WTC11 (cell line): ENCODE results near the gene EME2. TPM values are rescaled to one million over a fixed set of nuclear protein-coding genes. Genes with fewer than 3 reads are reported as not detected.
A peak's percentile ranks its signal among the peaks of the same experiment; 100 is the strongest.

Experiments used
- ATAC-seq: fragments of 200-7000 bp; cut with Tn5 transposase; 2 replicates; pipeline ENCODE4 v1.10.0; 2021; ENCODE audit warnings: mild to moderate bottlenecking, moderate library complexity
- CTCF ChIA-PET: fragments of 300-600 bp; sonication (Branson Sonifier 250); formaldehyde crosslinking; loops from one replicate; lab custom pipeline; 2021; ENCODE audit warnings: antibody characterized with exemption; lab: Charles Lee
- POLR2A ChIA-PET: fragments of 350-600 bp; sonication (Branson Sonifier 250); formaldehyde crosslinking; loops from one replicate; lab custom pipeline; 2021; ENCODE audit warnings: antibody characterized with exemption; lab: Charles Lee
- DNase-seq: peaks from one replicate; pipeline ENCODE4 v3.0.0; 2021; ENCODE audit warnings: low spot score
- H3K27ac Mint-ChIP-seq: 2 replicates; pipeline ENCODE4 v1.8.0; 2021; ENCODE audit warnings: mixed read lengths
- H3K27me3 Mint-ChIP-seq: 2 replicates; pipeline ENCODE4 v1.8.0; 2021; ENCODE audit warnings: low read depth, mild to moderate bottlenecking, moderate library complexity, mixed read lengths
- H3K36me3 Mint-ChIP-seq: 2 replicates; pipeline ENCODE4 v1.8.0; 2021; ENCODE audit warnings: mixed read lengths
- H3K4me1 Mint-ChIP-seq: 2 replicates; pipeline ENCODE4 v1.8.0; 2022; ENCODE audit warnings: mixed read lengths
- H3K4me3 Mint-ChIP-seq: 2 replicates; pipeline ENCODE4 v1.8.0; 2021; ENCODE audit warnings: mild to moderate bottlenecking, moderate library complexity, mixed read lengths
- H3K9me3 Mint-ChIP-seq: 2 replicates; pipeline ENCODE4 v1.8.0; 2021; ENCODE audit warnings: mixed read lengths
- CREM ChIP-seq: sonication (generic); formaldehyde crosslinking; IDR thresholded peaks from 2 replicates; pipeline ENCODE4 v1.8.1; 2022; ENCODE audit warnings: mild to moderate bottlenecking, missing genetic modification reagents, moderate library complexity
- EMX1 ChIP-seq: fragments of 250-450 bp; sonication (Bioruptor Pico); IDR thresholded peaks from 2 replicates; pipeline ENCODE4 v1.8.0; 2021; ENCODE audit warnings: mild to moderate bottlenecking
- ESRRA ChIP-seq: sonication (generic); formaldehyde crosslinking; IDR thresholded peaks from 2 replicates; pipeline ENCODE4 v1.8.1; 2022; ENCODE audit warnings: mild to moderate bottlenecking, missing genetic modification reagents, borderline replicate concordance
- ETV6 ChIP-seq: sonication (generic); formaldehyde crosslinking; IDR thresholded peaks from 2 replicates; pipeline ENCODE4 v1.8.1; 2022; ENCODE audit warnings: mild to moderate bottlenecking, missing genetic modification reagents
- IRF2 ChIP-seq: sonication (generic); formaldehyde crosslinking; IDR thresholded peaks from 2 replicates; pipeline ENCODE4 v1.8.0; 2022; ENCODE audit warnings: low read depth, missing genetic modification reagents, borderline replicate concordance
- JAZF1 ChIP-seq: fragments of 250-450 bp; sonication (Bioruptor Pico); IDR thresholded peaks from 2 replicates; pipeline ENCODE4 v1.9.0; 2021; ENCODE audit warnings: moderate library complexity, mild to moderate bottlenecking, inconsistent platforms
- MXD4 ChIP-seq: fragments of 250-450 bp; sonication (Bioruptor Pico); IDR thresholded peaks from 2 replicates; pipeline ENCODE4 v1.8.0; 2021; ENCODE audit warnings: mild to moderate bottlenecking, moderate library complexity, borderline replicate concordance
- NFYB ChIP-seq: sonication (generic); formaldehyde crosslinking; conservative IDR thresholded peaks from 2 replicates; pipeline ENCODE4 v1.8.0; 2022; ENCODE audit warnings: low read depth, missing genetic modification reagents
- NR1H2 ChIP-seq: sonication (generic); formaldehyde crosslinking; IDR thresholded peaks from 2 replicates; pipeline ENCODE4 v1.9.0; 2021; ENCODE audit warnings: mild to moderate bottlenecking, moderate library complexity, missing genetic modification reagents
- PRRX2 ChIP-seq: fragments of 250-450 bp; sonication (Bioruptor Pico); IDR thresholded peaks from 2 replicates; pipeline ENCODE4 v1.8.0; 2021; ENCODE audit warnings: mild to moderate bottlenecking
- RORB ChIP-seq: fragments of 250-450 bp; sonication (Bioruptor Pico); IDR thresholded peaks from 2 replicates; pipeline ENCODE4 v1.9.0; 2021; ENCODE audit warnings: mild to moderate bottlenecking
- ZNF232 ChIP-seq: sonication (generic); formaldehyde crosslinking; IDR thresholded peaks from 2 replicates; pipeline ENCODE4 v1.8.0; 2022; ENCODE audit warnings: mild to moderate bottlenecking, missing genetic modification reagents
- ZNF396 ChIP-seq: fragments of 250-450 bp; sonication (Bioruptor Pico); IDR thresholded peaks from 2 replicates; pipeline ENCODE4 v1.8.0; 2021; ENCODE audit warnings: mild to moderate bottlenecking, moderate library complexity, borderline replicate concordance
- total RNA-seq: library from RNA; stranded (reverse); gene quantifications from 3 replicates; pipeline ENCODE4 v1.2.3, GENCODE V29; 2021
- TF ChIP-seq, protein P1 (sequence below): sonication (generic); formaldehyde crosslinking; IDR thresholded peaks from 2 replicates; pipeline ENCODE4 v1.8.0; 2023; ENCODE audit warnings: missing genetic modification reagents, mild to moderate bottlenecking, borderline replicate concordance
- TF ChIP-seq, protein P2 (sequence below): fragments of 250-450 bp; sonication (Bioruptor Pico); IDR thresholded peaks from 2 replicates; pipeline ENCODE4 v1.9.0; 2021; ENCODE audit warnings: mild to moderate bottlenecking
- TF ChIP-seq, protein P3 (sequence below): sonication (generic); formaldehyde crosslinking; conservative IDR thresholded peaks from 2 replicates; pipeline ENCODE4 v1.8.1; 2022; ENCODE audit warnings: mild to moderate bottlenecking, missing genetic modification reagents
- TF ChIP-seq, protein P4 (sequence below): fragments of 250-450 bp; sonication (Bioruptor Pico); IDR thresholded peaks from 2 replicates; pipeline ENCODE4 v1.9.0; 2021; ENCODE audit warnings: mild to moderate bottlenecking
- TF ChIP-seq, protein P5 (sequence below): fragments of 250-450 bp; sonication (Bioruptor Pico); IDR thresholded peaks from 2 replicates; pipeline ENCODE4 v1.9.0; 2021; ENCODE audit warnings: mild to moderate bottlenecking, borderline replicate concordance
- TF ChIP-seq, protein P6 (sequence below): sonication (generic); formaldehyde crosslinking; IDR thresholded peaks from 2 replicates; pipeline ENCODE4 v1.8.1; 2023; ENCODE audit warnings: mild to moderate bottlenecking, missing genetic modification reagents

Gene EME2
- total RNA-seq, 1 experiment from 2014 or later, result 23.2 TPM

DNA sequence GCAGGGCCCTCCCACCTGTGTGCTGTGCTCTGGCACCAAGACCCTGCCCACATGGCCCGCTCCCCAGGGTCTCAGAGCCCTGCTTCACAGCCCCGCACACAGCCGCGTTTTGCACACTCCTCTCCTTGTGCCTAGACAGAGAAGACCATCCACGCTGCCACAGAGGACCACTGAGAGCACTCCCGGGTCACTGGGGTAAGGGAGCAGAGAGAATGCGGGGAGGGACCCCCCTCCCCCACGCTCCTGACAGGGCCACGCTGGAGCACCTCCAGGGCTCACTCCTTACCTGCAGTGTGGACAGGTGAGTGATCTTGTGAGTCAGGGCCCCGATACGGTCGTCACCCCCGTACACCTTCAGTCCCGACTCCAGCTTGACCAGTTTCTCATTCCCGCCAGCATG, 47.0 kb downstream of the EME2 start:
- peak overlapping the region; percentile 65; the same call in 1 of the 2 replicates for H3K27ac Mint-ChIP-seq
- POLR2A ChIA-PET, result no interaction called here

DNA sequence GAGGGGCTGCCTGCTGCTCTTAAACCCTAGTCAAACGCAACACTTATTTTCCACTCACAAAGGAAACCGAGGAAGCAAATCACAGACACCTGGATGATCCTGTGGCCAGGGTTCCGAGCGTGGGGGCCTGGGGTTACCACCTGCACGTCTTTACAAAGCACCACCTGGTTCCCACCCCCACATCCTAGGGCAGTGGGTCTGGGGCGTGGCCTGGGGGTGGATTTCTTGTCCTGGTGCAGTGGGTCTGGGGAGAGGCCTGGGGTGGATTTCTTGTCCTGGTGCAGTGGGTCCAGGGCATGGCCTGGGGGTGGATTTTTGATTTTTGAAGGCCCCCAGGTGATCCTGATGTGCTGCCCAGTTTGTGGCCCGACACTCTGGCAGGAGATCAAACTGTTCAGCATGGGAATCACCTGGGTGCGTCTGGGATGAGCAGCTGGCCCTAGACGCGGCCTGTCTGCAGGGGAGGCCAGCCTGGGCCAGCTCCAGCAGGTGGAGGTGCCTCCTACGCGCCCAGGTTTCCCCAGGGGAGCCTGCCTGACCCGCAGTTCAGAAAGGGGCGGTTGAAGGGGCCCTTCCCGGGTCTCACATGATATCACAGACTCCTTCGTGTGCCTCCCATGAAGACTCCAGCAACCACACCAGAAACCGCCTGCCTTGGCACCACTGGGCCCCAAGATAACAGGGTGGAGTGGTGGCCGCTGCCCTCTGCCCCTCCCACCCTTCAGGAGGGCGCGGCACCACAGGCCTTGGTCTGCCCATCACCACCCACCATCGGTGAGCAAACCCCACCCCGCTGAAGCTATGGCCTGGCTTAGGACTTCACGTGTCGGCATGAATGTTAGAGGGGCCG, 47.7 kb downstream of the EME2 start:
- DNase-seq (no peak), ATAC-seq (no peak)
- ChIA-PET POLR2A (no interaction called here), CTCF (no interaction called here)
- no peaks in the 10 kb centered on the region for H3K9me3 Mint-ChIP-seq
- no peak overlapping the region for H3K4me3 Mint-ChIP-seq
- H3K4me1 Mint-ChIP-seq, result 0 out of 2 replicates have a peak, but pooled peaks cover 4% of the 10 kb centered on the region
- H3K27me3 Mint-ChIP-seq, result no peaks in the 10 kb centered on the region
- H3K36me3 Mint-ChIP-seq, result peaks cover 3% of the 10 kb centered on the region
- no peak overlapping the region for H3K27ac Mint-ChIP-seq
- TF ChIP-seq, protein P1, sequence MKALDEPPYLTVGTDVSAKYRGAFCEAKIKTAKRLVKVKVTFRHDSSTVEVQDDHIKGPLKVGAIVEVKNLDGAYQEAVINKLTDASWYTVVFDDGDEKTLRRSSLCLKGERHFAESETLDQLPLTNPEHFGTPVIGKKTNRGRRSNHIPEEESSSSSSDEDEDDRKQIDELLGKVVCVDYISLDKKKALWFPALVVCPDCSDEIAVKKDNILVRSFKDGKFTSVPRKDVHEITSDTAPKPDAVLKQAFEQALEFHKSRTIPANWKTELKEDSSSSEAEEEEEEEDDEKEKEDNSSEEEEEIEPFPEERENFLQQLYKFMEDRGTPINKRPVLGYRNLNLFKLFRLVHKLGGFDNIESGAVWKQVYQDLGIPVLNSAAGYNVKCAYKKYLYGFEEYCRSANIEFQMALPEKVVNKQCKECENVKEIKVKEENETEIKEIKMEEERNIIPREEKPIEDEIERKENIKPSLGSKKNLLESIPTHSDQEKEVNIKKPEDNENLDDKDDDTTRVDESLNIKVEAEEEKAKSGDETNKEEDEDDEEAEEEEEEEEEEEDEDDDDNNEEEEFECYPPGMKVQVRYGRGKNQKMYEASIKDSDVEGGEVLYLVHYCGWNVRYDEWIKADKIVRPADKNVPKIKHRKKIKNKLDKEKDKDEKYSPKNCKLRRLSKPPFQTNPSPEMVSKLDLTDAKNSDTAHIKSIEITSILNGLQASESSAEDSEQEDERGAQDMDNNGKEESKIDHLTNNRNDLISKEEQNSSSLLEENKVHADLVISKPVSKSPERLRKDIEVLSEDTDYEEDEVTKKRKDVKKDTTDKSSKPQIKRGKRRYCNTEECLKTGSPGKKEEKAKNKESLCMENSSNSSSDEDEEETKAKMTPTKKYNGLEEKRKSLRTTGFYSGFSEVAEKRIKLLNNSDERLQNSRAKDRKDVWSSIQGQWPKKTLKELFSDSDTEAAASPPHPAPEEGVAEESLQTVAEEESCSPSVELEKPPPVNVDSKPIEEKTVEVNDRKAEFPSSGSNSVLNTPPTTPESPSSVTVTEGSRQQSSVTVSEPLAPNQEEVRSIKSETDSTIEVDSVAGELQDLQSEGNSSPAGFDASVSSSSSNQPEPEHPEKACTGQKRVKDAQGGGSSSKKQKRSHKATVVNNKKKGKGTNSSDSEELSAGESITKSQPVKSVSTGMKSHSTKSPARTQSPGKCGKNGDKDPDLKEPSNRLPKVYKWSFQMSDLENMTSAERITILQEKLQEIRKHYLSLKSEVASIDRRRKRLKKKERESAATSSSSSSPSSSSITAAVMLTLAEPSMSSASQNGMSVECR (CRISPR knock-in tag), result no peak
- no peak for TF ChIP-seq JAZF1 (CRISPR knock-in tag)
- TF ChIP-seq RORB (CRISPR knock-in tag), result no peak
- no peak for TF ChIP-seq MXD4
- TF ChIP-seq, protein P2, sequence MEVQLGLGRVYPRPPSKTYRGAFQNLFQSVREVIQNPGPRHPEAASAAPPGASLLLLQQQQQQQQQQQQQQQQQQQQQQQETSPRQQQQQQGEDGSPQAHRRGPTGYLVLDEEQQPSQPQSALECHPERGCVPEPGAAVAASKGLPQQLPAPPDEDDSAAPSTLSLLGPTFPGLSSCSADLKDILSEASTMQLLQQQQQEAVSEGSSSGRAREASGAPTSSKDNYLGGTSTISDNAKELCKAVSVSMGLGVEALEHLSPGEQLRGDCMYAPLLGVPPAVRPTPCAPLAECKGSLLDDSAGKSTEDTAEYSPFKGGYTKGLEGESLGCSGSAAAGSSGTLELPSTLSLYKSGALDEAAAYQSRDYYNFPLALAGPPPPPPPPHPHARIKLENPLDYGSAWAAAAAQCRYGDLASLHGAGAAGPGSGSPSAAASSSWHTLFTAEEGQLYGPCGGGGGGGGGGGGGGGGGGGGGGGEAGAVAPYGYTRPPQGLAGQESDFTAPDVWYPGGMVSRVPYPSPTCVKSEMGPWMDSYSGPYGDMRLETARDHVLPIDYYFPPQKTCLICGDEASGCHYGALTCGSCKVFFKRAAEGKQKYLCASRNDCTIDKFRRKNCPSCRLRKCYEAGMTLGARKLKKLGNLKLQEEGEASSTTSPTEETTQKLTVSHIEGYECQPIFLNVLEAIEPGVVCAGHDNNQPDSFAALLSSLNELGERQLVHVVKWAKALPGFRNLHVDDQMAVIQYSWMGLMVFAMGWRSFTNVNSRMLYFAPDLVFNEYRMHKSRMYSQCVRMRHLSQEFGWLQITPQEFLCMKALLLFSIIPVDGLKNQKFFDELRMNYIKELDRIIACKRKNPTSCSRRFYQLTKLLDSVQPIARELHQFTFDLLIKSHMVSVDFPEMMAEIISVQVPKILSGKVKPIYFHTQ, result no peak
- no peak for TF ChIP-seq ESRRA (CRISPR knock-in tag)
- no peak for TF ChIP-seq ZNF232 (CRISPR knock-in tag)
- TF ChIP-seq IRF2 (CRISPR knock-in tag), result no peak
- TF ChIP-seq, protein P3, sequence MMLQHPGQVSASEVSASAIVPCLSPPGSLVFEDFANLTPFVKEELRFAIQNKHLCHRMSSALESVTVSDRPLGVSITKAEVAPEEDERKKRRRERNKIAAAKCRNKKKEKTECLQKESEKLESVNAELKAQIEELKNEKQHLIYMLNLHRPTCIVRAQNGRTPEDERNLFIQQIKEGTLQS, result no peak
- TF ChIP-seq CREM, result no peak
- no peak for TF ChIP-seq PRRX2 (CRISPR knock-in tag)
- TF ChIP-seq NFYB (CRISPR knock-in tag), result no peak
- no peak for TF ChIP-seq ETV6 (CRISPR knock-in tag)

More for the DNA sequence above, 47.0 kb downstream of the EME2 start:
- ATAC-seq, result no peak
- TF ChIP-seq EMX1 (no peak), ZNF396 (no peak), JAZF1 (CRISPR knock-in tag) (no peak), NR1H2 (no peak)
- TF ChIP-seq, protein P4, sequence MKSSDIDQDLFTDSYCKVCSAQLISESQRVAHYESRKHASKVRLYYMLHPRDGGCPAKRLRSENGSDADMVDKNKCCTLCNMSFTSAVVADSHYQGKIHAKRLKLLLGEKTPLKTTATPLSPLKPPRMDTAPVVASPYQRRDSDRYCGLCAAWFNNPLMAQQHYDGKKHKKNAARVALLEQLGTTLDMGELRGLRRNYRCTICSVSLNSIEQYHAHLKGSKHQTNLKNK (CRISPR knock-in tag), result no peak
- TF ChIP-seq, protein P5, sequence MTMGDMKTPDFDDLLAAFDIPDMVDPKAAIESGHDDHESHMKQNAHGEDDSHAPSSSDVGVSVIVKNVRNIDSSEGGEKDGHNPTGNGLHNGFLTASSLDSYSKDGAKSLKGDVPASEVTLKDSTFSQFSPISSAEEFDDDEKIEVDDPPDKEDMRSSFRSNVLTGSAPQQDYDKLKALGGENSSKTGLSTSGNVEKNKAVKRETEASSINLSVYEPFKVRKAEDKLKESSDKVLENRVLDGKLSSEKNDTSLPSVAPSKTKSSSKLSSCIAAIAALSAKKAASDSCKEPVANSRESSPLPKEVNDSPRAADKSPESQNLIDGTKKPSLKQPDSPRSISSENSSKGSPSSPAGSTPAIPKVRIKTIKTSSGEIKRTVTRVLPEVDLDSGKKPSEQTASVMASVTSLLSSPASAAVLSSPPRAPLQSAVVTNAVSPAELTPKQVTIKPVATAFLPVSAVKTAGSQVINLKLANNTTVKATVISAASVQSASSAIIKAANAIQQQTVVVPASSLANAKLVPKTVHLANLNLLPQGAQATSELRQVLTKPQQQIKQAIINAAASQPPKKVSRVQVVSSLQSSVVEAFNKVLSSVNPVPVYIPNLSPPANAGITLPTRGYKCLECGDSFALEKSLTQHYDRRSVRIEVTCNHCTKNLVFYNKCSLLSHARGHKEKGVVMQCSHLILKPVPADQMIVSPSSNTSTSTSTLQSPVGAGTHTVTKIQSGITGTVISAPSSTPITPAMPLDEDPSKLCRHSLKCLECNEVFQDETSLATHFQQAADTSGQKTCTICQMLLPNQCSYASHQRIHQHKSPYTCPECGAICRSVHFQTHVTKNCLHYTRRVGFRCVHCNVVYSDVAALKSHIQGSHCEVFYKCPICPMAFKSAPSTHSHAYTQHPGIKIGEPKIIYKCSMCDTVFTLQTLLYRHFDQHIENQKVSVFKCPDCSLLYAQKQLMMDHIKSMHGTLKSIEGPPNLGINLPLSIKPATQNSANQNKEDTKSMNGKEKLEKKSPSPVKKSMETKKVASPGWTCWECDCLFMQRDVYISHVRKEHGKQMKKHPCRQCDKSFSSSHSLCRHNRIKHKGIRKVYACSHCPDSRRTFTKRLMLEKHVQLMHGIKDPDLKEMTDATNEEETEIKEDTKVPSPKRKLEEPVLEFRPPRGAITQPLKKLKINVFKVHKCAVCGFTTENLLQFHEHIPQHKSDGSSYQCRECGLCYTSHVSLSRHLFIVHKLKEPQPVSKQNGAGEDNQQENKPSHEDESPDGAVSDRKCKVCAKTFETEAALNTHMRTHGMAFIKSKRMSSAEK (CRISPR knock-in tag), result no peak
- TF ChIP-seq, protein P6, sequence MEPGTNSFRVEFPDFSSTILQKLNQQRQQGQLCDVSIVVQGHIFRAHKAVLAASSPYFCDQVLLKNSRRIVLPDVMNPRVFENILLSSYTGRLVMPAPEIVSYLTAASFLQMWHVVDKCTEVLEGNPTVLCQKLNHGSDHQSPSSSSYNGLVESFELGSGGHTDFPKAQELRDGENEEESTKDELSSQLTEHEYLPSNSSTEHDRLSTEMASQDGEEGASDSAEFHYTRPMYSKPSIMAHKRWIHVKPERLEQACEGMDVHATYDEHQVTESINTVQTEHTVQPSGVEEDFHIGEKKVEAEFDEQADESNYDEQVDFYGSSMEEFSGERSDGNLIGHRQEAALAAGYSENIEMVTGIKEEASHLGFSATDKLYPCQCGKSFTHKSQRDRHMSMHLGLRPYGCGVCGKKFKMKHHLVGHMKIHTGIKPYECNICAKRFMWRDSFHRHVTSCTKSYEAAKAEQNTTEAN (CRISPR knock-in tag), result no peak
- Mint-ChIP-seq H3K4me1 (0 out of 2 replicates have a peak, but pooled peaks cover 4% of the 10 kb centered on the region), H3K4me3 (no peak overlapping the region), H3K9me3 (no peaks in the 10 kb centered on the region), H3K27me3 (no peaks in the 10 kb centered on the region), H3K36me3 (peaks cover 6% of the 10 kb centered on the region)
- DNase-seq, result no peak
- CTCF ChIA-PET, result no interaction called here
